Left renal pelvis (tissue), 4 donors: ENCODE data around the gene ADAMTS17. TPM values are rescaled to one million over a fixed set of nuclear protein-coding genes. Genes with fewer than 3 reads are reported as not detected.

Experiments used
- DNase-seq, 4 donors: peaks; one replicate each; pipeline ENCODE4 v3.0.0-alpha.2; 2013; ENCODE audit warnings: low read depth in 4 of 4, low spot score in 3 of 4
- polyA plus RNA-seq, 4 donors: library from polyadenylated mRNA; unstranded; fragments of 120-200 nt; gene quantifications; one replicate each; pipeline ENCODE4 v1.2.1, GENCODE V29; 2013; ENCODE audit not compliant: insufficient read length in 4 of 4

Gene ADAMTS17
- polyA plus RNA-seq, 4 donors = 1.5 to 6.3 (median 2.0) TPM

DNA sequence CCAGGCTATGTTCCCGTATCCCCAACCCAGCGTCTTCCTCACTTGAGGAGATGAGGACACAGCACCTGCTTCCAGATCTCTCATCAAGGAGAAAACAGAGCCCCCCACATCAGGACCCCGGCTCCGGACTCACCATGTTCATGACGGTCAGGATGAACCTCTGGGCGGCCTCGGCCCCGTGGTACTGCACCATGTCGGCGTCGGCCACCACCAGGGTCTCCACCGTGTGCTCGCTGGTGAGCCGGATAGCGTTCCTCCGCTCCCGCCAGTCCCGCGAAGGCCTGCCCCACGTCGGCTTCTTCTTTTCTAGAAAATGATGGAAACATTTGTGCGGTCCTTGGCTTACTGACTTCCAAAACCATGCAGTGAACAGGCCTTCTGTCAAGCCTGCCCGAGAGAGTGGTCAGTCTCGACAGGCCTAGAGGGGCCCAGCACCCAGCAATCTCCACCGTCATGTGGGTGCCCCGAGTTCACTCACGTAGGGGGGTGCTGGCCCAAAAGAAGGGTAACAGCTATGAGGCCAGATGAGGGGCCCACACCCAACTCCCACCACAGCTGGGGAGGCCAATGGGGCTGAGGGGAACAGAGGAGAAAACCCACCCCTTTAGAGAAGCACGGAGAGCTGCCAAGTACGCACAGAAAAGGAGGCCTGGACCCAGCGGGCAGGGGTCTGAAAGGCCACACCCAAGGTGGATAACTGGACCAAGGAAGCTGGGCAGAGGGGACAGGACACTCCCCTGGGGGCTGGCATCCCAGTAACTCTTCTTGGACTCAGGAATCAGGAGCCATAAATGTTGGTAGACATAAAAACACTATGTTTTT lies 60.5 kb downstream of the ADAMTS17 start:
- DNase-seq = no peak

DNA sequence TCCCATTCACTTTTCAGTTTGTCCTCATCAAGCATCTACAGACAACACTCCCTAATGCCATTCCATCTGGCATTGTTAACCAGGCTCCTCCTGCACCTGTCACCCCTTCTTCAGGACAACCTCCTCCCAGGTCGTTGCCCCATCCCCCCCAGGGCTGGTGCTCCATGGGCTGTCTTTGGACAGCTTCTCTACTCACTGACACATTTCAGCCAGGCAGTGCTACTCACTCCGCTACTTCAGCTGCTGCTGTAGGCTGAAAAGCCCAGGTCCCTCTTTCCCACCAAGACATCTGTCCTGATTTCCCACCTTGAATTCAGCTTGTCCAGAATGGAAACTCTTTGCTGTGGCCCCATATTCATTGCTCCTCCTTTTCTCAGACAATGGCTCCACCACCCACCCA lies 61.9 kb downstream of the ADAMTS17 start:
- DNase-seq = no peak

DNA sequence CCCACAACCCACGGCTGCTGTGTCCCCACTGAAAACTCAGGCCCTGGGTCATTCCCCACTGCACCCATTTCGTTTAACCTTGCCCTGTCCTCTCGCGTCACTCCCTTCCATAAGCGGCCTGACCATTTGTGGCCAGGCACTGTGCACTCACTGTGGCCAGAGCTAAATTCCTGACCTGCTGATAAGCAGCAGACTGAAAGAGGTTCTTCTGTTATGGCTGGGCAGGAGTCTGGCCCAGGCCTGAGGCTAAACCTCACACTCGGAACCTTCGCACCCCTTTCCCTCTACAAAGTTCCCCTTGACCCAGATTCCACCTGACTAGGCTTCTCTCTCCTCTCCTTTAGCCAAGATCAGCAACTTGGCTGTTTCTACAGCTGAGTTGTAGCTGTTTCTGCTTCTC lies 62.3 kb downstream of the ADAMTS17 start:
- no peak for DNase-seq

DNA sequence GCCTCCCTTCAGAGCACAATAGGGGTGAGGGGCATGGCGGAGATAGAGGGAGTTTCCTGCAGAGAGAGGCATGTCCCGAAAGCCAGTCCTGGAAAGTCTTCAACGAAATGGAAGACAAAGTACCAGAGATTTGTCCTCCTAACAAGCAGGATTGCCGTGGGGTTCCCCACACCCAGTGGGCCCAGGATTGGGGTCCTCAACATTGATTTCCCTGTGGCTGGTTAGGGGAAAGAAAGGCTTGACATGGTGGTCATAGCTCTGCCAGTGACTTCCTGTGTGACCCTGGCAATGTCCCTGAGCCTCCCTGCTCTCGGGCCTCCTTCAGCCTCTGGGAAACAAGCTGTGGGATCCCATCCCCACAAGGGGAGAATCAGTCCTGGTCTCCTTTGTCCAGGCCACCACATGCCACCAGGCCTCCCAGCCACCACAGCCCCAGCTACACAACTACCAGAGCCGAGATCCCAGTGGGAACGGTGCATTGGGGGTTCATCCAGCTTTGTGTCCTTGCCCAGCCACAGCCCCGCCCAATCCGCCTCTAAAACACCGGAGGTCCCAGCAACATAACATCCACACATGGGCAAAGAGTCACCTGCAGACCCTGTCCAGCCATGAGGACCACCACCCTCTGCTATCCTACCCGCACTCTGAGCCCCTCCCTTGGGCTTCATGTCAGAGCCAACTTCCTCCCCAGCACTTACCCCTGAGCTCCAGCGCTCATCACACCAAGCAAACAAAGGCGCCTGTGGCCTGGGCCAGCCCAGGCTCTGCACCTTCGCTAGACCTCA lies 63.0 kb downstream of the ADAMTS17 start:
- DNase-seq = no peak

DNA sequence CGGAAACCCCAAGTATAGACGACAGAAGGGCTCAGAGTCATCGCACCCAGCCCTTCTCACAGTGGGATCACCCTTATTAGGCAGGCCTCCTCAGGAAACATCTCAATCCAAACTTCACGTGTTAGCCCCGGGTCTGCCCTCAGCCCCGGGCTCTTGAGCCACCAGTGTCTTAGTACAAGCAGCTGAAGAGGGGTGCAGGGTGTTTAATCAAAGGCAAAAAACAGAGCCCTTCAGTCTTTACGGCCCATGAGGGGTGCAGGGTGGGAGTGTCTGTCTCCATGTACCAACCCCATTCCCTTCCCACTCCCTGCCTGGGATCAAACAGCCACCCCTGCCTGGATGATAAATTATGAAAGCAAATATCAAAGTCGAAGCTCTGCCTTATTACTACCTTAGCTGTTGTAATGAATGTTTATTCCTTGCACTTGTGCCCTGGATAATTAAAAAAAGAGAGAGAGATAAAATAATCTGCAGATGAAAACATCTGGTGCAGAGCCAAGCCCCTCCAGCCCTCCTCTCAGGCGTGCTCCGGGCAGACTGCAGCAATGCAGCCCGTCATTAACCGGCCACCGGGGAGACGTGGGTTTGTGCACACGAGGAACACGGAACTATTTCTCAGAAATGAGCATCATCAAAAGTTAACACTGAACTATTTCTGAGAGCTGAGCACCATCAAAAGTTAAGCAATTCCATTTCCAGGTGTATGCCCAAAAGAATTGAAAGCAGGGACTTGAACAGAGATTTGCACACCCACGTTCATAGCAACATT lies 64.5 kb downstream of the ADAMTS17 start:
- DNase-seq = no peak

DNA sequence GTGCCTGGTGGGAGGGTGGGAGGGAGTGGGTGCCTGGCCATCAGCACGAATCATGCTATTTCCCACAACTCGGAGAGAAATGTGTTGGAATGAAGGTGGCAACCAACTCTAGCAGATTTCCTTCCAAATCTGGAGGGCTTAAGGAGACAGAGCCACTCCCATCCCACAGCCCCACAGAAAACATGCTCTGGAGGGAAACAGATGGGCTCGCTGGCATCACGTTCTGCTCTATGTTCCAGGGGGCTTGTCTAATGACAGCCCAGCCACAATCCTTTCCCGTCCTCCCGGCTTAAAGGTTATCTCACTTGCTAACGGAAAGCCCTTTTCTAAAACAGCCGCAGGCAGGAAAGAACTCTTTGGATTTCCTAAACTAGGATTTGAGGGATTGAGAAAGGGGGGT lies 65.3 kb downstream of the ADAMTS17 start:
- no peak for DNase-seq

DNA sequence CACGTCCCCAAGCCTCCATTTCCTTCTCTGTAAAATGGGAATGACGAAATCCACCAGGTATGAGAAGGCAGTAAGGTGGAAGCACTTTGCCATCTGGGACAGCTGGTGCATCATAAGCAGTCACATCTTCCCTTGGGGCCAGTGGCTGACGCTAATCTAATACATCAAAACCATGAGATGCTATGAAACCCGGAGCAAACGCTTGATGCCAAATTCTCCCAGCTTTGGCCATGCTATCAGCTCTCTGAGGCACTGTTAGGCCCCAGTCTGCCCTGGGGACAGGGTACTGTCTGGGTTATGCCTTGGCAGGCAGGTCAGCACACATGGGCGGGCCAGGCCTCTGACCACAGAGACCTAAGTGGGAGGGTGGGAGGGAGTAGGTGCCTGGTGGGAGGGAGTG lies 66.1 kb downstream of the ADAMTS17 start:
- no peak for DNase-seq

DNA sequence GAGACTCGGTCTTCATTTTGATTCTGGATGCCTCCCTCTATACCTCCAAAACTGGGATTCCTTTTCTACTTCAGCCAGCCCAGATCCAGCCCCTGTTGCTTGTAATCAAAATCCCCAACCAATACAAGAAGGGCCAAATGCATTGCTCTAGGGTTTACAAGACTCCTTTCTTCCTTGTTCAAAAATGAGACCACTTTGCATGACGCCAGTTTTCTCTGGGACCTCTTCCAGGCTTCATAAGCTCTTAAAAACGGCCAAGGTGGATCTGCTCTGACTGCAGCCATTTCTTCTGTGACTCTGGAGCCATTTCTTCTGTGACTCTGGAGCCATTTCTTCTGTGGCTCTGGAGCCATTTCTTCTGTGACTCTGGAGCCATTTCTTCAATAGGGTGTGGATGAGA lies 71.9 kb downstream of the ADAMTS17 start:
- DNase-seq = no peak

DNA sequence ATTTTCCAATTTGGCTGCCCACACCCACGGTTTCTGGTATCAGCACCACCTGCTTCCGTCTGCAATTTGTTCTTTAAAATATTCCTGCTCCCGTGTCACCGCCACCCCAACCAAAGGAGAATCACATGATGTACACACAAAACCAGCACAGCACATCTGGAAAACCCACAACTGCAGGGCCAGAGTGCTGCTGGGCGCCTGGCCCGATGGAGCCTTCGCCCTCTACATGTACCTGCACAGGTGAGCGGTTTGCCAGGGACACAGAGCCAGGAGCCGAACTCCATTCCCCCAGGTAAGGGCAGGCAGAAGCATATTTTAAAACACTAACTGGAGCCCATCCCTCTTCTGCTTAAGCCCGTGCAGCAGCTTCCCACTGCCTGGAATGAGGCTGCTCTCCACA lies 75.6 kb downstream of the ADAMTS17 start:
- DNase-seq = no peak

DNA sequence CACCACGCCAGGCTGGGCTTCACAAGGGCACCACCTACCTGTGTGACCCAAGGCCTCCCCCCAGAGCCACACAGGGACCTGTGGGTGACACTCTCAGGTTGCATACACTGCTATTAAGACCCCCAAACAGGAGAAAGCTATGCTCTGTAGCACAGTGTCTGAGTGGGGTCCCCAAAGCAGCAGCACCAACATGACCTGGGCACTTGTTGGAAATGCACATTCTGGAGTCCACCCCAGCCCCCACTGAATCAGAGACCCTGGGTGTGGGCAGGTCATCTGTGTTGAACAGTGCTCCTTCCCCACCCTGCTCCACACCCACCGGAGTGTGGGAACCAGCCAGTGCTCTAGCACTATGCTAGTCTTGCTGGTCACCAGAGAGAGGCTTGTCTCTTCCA lies 76.1 kb downstream of the ADAMTS17 start:
- DNase-seq = no peak

DNA sequence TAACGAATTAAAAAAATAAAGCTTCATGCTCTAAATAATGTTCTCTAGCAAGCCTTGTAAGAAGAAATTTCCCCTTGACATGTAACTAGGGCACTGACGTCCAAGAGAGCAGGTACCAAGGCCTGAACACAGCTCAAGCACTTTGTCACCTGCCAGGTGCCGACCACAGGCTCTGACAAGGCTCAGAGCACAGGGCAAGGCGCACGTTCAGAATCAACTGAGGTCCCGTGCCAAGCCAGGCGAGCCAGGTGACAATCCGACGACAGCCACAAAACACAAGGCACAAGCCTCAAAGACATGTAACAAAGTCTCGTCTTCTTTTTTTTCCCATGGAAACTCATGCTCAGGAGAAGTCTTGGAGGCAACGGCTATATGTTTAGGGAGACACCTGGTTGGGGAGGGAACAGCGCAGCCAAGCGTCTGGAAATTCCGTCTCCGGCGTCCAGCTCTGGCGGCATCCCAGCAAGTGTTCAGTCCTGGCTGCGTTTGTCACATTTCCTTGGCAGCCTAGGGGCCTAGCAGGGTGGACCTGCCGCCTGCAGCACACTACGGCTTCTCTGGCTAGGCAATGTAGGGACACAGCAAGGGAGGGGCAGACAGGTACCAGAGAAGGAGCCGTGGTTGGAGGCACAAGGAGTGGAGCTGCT lies 76.7 kb downstream of the ADAMTS17 start:
- no peak for DNase-seq

DNA sequence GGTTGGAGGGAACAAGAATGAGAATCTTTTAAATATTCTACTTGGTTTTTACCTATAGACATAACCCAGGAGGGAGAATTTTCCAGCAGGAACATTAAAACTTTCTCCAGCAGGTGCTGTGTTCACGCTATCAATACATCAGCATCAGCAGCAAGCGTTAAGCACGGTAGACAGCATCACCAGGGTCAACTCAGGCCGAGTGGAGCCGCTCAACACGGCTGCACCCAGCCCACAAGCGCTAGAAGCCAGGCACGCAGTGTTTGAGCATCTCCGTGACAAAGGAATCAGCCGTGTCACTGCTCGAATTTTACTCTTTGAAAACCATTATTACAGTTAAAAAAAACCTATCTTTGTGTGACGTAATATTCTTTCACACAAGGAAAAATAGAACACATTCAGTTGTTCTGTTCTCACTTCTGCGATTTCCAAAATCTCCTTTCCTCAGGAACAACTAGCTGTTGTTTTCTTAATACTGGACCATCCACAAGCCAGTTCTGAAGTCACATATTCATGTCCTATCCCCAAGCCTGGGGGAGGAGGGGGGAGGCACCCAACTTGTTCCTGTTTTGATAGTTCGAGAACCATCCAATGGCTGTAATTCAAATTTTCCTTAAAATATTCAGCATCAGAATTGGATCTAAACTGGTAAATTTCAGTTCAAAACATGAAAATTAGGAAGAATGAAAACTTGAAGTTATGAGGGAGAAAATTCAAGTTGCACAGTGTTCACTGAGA lies 77.9 kb downstream of the ADAMTS17 start:
- DNase-seq = no peak

DNA sequence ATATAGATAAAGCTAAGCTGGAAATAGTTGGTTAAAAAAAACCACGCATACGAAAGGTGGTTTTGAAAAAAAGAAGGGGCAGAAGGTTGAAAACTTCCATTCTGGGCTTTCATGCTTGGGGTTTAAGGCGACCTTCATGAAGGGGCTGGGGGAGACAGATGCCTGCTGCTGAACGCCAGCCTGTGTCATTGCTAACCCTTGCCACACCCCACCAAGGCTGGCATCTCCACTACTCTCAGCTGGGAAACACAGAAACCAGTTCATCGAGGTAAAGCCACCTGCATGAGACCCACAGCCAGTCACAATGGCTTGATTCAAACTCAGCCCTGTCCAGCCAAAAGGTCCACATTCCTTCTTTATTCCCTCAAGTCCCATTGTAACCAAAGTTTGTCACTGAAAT lies 78.7 kb downstream of the ADAMTS17 start:
- no peak for DNase-seq

DNA sequence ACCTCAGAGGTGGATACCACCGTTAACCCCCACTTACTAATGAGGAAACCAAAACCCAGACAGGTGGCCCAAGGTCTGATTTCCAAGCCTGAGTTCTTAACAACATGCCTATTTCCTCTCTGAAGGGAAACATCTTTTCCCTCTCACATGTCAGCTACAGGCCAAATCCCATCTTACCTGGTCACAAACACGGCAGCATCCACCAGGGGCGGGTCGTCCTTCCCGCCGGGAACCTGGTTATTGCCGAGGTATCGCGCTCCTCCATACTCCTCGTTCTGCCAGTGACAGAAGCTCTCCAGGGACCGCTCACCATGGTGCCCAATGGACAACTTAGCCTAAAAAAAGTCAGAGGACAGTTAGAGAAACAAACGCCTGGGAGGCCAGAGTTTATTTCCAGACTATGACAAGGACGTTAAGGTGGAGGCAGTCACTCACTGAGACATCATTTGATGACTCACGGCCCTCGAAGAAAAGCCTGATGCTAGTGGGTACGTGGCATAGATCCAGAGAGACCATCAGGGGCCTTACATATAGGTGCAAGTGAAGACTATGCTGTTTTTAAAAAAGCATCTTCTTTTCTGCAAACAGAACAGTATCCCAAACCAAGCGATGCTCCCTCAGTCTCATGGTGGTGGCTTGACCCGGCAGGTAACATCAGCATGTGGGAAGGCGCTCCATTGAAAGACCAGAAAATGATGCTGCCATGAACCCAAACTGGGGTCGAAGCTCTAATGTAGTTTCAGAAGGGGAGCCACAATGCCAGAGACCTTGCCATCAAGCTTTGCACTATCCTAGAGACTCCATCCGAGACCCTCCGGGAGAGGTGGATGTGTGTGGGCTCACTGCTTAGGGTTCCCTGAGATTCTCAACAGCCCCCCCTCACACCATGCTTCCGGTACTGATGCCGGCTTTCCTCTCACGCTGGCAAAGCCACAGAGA lies 80.2 kb downstream of the ADAMTS17 start:
- no peak for DNase-seq

DNA sequence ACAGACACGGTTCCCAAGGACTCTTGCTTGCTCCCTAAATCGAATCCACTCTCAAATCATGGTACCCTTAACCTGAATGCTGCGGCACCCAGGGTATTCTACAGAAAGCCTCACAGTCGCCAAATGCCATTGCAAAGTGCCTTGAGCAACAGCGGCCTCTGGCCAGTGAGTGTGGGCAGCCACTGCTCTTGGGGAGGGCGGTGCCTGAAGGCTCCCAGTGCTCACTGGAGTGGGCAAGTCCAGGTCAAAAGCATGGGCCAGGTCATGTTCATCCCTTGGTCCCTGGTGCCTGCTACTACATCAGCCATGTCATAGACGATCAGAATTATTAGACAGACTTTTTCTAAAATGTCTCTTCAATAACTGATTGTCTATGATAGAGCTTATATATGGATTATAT lies 82.5 kb downstream of the ADAMTS17 start:
- no peak for DNase-seq

DNA sequence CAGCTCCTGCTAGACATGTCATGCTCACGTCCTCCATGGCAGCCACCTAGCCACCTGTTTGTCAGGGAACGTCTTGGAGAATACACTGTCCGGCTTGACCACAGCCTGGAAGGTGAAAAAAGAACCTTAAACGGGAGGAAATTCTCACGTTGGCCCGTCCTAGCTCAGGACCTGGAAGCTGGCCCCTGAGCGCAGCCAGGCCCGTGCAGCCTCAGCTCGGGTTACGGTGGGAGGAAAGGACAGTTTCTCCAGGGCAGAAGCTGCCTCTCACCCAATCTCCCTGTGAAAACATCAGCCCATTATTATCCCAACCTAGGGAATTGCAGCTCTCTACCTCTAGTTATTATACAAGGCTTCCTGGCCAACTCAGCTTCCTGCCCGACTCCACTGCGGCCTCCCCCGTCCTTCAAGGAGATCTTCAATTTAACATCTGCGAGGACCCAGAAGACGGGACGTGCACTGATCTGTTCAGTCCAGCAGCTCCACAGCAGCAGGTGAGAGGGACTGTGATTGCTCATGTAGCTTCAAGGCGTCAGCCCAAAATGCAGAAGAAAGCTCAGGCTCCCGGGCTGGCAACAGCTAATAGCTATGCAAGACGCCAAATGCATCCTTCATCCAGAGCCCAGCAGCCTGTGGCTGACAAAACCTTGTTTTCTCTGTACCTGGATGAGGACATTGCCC lies 84.7 kb downstream of the ADAMTS17 start:
- DNase-seq = no peak

DNA sequence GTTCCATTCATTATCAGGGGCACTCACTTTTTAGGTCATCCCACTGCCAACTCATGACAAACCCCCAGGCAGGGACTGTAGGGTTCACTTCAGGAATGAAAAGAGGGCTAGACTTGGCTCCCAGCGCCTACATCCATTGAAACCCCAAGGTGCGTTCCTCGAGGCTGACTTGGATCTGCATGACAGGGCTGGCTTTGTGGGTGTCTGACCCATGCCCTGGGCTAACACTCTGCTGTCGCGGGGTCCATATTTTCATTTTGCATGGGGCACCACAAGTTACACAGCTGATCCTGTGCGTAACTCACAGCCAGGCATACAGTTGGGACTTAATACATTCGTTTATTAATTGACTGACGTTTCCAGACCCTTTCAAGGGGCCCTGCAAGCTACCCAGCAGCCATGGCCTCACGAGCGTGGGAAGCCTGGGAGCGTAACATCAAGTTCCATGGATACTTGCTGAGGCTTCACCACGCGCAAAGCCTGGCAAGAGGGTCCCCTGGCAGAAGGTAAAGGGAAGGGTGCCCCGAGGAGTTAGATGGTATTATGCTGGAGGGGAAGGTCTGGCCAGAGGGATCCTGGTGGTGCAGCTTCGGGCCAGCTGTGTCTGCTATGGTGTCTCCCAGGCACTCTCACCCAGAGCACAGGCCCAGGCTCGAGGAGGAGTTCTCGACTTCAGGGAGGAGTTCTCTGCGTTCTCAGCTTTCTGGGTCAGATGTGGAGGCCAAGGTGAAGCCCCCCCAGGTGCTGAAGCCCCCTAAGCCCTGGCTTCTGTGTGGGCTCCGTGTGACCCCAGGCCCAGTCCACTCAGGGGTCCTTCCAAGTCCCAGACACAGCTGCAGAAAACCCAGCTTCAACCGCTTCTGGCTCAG lies 85.4 kb downstream of the ADAMTS17 start:
- no peak for DNase-seq

DNA sequence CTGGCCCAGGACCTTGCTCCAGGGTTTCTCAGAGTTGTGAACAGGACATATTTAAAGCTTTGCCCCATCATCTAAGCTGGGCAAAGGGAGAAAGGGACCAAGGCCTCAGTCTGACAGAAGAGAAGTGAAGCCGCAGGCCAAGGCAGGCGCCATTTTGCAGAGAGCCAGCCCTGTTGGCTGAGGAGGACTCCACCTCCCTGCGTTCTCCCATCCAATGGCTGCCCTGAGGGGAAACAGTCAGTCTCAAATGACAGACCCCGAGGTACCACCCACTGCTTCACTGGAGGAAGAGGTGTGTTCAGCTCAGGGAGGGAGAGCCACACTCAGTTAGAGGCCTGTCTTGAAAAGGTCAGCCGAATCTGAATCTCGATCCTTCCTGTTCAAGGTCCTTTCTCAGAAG lies 86.1 kb downstream of the ADAMTS17 start:
- DNase-seq = no peak
